ENCODE measurements around the gene CCDC9B.

CCDC9B gene

DNA sequence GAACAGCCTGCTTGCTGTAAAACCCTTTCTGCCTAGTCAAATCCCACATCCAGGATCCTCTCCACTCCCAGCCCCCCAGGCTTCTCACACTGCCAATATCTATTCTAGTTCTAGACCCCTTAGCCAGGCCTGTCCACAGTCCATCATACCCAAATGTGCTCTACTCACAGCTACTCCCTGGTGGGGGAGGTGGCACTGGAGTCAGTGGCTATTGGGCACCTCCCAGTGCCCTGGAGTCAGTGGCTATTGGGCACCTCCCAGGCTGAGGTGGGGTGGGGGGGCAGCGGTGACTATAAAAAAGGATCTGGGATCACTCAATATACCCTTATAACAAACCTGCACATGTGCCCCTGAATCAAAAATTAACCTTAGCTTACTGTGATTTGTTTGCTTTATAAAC, 16.5 kb upstream of the CCDC9B start:
- no peak for TF ChIP-seq ZFX (IDR thresholded peaks at IDR 0.05; ENCODE audit: borderline replicate concordance)
- TF ChIP-seq, protein P1, sequence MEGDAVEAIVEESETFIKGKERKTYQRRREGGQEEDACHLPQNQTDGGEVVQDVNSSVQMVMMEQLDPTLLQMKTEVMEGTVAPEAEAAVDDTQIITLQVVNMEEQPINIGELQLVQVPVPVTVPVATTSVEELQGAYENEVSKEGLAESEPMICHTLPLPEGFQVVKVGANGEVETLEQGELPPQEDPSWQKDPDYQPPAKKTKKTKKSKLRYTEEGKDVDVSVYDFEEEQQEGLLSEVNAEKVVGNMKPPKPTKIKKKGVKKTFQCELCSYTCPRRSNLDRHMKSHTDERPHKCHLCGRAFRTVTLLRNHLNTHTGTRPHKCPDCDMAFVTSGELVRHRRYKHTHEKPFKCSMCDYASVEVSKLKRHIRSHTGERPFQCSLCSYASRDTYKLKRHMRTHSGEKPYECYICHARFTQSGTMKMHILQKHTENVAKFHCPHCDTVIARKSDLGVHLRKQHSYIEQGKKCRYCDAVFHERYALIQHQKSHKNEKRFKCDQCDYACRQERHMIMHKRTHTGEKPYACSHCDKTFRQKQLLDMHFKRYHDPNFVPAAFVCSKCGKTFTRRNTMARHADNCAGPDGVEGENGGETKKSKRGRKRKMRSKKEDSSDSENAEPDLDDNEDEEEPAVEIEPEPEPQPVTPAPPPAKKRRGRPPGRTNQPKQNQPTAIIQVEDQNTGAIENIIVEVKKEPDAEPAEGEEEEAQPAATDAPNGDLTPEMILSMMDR (IDR thresholded peaks at IDR 0.05) = no peak
- no peak overlapping the region for H3K27ac ChIP-seq

DNA sequence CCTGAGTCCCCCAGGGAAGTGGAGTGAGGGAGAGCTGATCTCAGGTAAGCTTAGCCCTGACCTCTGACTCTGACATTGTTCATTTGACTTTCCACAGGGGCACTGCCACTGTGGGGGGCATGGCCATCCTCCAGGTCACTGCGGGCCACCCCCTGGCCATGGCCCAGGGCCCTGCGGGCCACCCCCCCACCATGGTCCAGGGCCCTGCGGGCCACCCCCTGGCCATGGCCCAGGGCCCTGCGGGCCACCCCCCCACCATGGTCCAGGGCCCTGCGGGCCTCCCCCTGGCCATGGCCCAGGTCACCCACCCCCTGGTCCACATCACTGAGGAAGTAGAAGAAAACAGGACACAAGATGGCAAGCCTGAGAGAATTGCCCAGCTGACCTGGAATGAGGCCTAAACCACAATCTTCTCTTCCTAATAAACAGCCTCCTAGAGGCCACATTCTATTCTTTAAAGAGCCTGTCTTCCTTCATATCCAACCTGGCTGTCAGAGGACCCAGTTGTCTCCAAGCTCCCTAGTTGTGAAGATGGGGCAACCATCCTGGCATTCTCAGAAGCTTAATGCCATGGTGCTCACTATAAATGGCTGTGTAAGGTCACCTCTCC, 15.3 kb upstream of the CCDC9B start:
- TF ChIP-seq ZFX (IDR thresholded peaks at IDR 0.05; ENCODE audit: borderline replicate concordance) = no peak
- TF ChIP-seq, protein P1 (IDR thresholded peaks at IDR 0.05) = no peak
- no peak overlapping the region for H3K27ac ChIP-seq

DNA sequence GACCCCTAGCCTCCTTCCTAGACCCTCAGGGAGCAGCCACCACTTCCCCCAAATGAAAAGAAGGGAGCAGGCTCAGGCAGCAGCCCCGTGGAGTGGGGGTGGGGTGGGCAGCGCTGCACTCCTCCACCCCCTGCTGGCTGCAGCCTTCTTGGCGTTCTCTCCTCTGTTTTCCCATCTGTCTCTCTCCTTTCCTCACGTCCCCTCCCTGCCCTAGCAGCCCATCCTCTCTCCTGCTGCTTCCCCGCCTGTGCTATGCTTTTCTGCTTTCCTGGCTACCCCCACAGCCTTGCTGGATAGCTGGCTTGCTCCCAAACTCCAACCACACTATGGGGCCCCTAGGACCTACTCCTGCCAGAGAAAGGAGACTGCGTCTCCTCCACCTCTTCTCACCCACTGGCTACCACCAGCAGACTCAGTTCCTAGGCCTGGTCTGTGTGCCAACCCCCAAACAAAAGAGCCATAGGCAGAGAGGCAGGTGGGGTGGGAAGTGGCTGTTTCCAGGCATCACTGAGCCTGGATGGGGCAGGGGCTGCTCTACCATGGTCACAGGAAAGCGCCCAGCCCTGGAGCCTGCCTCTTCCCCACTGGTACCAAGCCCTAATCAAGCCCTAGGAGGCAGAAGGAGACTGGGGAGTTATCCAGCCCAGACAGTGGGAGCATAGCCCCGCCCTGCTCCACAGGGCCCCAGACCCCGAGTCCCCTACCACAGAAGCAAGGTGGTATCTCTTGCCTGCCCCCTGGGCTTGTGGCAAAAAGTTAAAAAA, 13.9 kb upstream of the CCDC9B start:
- peak overlapping the region; percentile 83 for H3K27ac ChIP-seq
- TF ChIP-seq ZFX (IDR thresholded peaks at IDR 0.05; ENCODE audit: borderline replicate concordance) = no peak
- TF ChIP-seq, protein P1 (IDR thresholded peaks at IDR 0.05) = peak; percentile 80

DNA sequence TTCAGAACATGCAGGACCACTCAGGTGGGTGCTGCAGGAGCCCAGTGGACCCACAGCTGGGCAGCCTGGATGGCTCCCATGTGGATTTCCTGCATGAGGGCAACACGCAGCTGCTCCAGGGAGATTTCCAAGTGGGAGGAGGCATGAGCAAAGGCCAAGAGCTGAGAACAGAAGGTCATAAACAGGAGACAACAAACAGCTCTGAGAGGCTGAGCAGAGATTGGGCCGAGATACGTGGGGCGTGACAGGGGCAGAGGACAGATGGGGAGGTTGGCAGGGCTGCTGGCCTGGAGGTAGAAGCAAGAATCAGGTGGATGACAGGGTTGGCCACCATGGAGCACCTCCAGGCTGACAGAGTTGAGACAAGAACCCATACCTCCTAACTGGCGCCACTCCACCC, 13.0 kb upstream of the CCDC9B start:
- TF ChIP-seq ZFX (IDR thresholded peaks at IDR 0.05; ENCODE audit: borderline replicate concordance) = no peak
- TF ChIP-seq, protein P1 (IDR thresholded peaks at IDR 0.05) = no peak
- H3K27ac ChIP-seq = peak overlapping the region; percentile 83

DNA sequence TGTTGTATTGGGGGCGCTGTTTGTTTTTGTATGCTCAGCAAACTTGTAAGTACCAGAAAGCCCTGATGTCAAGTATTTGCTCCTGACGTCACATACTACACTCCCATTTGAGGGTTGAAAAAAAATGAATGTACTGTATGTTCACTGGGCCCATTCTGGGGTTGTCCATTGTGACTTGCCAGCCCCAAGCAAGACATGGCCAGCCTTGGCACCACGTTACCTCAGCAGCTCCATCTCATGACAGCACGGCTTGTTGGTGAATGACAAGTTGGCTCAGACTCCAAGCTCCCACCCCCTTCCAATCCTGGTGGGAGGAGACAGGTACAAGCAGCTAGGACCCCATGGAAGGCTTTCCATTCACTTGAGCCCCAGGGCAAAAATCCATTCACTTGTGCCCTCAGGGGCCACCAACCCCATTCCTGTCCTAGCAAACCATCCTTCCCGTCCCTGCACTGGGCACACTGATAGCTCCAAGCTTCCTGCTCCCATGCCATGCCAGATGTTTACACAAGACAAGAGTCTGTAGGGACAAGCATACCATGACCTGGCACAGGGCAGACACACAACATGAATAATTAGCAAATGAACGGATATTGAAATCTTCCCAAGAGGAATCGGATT, 11.7 kb upstream of the CCDC9B start:
- peak overlapping the region; percentile 83 for H3K27ac ChIP-seq

DNA sequence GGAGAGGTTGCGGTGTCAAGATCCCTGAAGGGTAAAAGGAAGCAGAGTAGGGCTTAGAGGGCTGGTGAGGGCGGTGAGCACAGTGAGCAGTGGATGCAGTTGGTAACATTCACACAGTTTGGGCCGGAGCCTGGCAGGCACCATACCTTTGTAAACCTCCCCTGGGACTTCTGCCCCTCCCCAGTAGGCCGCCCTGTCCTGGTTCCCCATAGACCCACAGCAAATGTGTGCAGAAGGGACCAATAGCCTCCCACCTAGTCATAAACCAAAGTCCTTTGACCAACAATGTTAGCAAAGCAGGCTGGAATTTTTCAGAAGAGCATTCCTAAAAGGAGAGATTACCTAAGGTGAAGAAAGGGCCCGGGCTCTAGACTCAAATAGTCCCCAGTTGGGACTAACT, 8.4 kb upstream of the CCDC9B start:
- no peak overlapping the region for H3K27ac ChIP-seq
- TF ChIP-seq, protein P1 (IDR thresholded peaks at IDR 0.05) = no peak
- TF ChIP-seq ZFX (IDR thresholded peaks at IDR 0.05; ENCODE audit: borderline replicate concordance) = no peak

More for the DNA sequence above, 11.7 kb upstream of the CCDC9B start:
- TF ChIP-seq, protein P1 (IDR thresholded peaks at IDR 0.05) = 0 out of 2 replicates have a peak, but pooled peaks have one; percentile 3
- no peak for TF ChIP-seq ZFX (IDR thresholded peaks at IDR 0.05; ENCODE audit: borderline replicate concordance)

GRCh38 chr15:40348474-40348870, 7.7 kb upstream of the CCDC9B start:
- H3K27ac ChIP-seq = no peak overlapping the region
- TF ChIP-seq ZFX (IDR thresholded peaks at IDR 0.05; ENCODE audit: borderline replicate concordance) = no peak
- TF ChIP-seq, protein P1 (IDR thresholded peaks at IDR 0.05) = no peak

Data from 22Rv1 (cell line).